ENCODE data around the gene DTHD1.

Gene DTHD1

GRCh38 chr4:36269533-36270173 lies 11.8 kb upstream of the DTHD1 start:
- no peak for DNase-seq (ENCODE audit: low spot score)

- no peak for DNase-seq (ENCODE audit: low spot score)
Measured at GRCh38 chr4:36273276-36273675, 8.1 kb upstream of the DTHD1 start.

GRCh38 chr4:36274158-36274557 lies 7.3 kb upstream of the DTHD1 start:
- DNase-seq (ENCODE audit: low spot score): no peak

DNA sequence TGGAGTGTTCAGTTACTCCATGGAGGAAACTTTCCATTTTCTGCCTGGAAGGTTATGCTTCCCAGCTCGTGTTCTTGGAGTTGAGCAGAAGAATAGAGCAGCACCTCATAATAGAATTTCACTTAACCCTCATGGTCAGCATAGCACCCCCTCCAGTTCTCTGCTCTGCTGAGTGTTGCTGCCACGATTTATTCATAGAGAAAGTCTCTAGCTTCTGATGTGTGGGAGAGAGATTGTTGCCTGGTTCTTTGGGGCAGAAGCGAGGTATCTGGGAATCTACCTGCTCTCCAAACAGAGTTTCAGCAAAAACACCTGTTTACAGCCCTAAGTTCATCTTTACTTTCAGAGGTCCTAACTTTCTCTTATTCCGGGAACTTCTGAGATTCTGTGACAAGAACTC lies 3.9 kb upstream of the DTHD1 start:
- no peak for DNase-seq (ENCODE audit: low spot score)

- DNase-seq (ENCODE audit: low spot score): no peak
Measured at GRCh38 chr4:36278789-36279188, 2.6 kb upstream of the DTHD1 start.

- DNase-seq (ENCODE audit: low spot score): no peak
Measured at GRCh38 chr4:36280555-36280954, 861 bp upstream of the DTHD1 start.

- no peak for DNase-seq (ENCODE audit: low spot score)
Measured at GRCh38 chr4:36282503-36283030, 1.2 kb downstream of the DTHD1 start.

GRCh38 chr4:36283912-36284465 lies 2.6 kb downstream of the DTHD1 start:
- DNase-seq (ENCODE audit: low spot score): no peak

GRCh38 chr4:36285784-36286480 lies 4.5 kb downstream of the DTHD1 start:
- peak; percentile 84 for DNase-seq (ENCODE audit: low spot score)

- no peak for DNase-seq (ENCODE audit: low spot score)
Measured at GRCh38 chr4:36286481-36286871, 5.1 kb downstream of the DTHD1 start.

- DNase-seq (ENCODE audit: low spot score): no peak
Measured at GRCh38 chr4:36288731-36289426, 7.5 kb downstream of the DTHD1 start.

DNA sequence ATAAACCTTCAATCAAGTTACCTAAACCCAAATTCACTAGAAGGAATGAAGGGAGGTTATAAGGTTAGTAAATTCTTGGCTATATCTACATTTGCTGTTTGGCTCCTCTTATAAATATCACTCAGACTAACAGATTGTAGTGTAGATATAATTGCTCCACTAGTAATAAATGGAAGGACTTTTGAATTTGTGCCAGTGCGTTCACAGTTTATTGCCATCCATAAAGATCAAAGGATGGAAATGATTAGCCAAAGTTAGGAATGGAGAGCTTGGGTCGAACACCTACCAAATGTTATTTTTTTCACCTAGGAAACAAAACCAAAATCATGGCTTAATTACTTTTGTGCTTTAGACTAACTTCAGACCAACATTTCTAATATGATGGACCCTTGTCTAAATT lies 9.2 kb downstream of the DTHD1 start:
- no peak for DNase-seq (ENCODE audit: low spot score)

DNA sequence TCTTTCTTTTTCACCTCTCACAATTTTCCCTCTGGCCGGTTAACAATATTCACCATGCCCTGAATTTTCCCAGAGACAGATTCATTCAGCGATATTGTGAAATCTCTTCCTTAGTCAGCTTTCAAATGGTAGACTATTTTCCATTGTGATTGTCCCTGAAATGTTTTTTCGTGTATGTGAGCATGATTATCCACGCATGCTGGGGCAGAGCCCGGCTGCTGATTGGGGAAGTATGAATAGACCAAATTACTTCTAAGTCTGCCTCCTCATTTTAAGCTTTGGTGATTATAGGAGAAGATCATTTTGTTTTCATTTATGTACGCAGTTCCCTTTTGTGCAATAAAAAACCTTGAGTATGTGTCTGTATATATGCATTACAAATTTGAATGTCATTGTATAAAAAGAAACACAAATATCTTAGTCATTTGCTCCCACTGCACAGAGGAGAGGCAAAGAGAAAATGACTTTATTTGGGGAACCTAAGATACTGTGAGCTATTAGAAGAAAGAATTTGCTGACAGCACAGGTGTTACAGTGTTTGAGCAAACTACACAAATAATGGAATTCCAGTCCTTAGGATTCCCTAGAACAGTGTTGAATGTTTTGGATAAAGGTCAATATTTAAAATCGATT lies 11.3 kb downstream of the DTHD1 start:
- DNase-seq (ENCODE audit: low spot score): no peak

DNA sequence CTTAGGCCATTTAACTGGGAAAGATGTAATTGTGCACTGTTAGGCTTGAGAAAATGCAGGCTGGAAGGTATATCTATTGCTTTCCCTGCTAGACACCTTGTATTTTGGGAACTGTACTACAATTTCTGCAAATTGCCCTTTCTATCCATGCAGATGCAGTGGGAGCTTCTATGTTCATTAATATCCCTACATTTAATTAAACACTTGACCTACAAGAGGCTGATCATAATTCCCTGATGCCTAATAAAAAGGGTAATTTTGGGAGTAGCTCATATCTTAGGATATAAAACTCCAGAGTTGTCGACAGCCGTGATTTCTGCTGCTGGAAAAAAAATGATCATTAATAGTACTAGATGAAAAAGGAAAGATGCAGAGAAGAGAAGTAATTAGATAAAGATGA lies 19.7 kb downstream of the DTHD1 start:
- DNase-seq (ENCODE audit: low spot score): no peak

- no peak for DNase-seq (ENCODE audit: low spot score)
Measured at GRCh38 chr4:36303426-36304137, 22.2 kb downstream of the DTHD1 start.

- no peak for DNase-seq (ENCODE audit: low spot score)
Measured at GRCh38 chr4:36304138-36304681, 22.8 kb downstream of the DTHD1 start.

DNA sequence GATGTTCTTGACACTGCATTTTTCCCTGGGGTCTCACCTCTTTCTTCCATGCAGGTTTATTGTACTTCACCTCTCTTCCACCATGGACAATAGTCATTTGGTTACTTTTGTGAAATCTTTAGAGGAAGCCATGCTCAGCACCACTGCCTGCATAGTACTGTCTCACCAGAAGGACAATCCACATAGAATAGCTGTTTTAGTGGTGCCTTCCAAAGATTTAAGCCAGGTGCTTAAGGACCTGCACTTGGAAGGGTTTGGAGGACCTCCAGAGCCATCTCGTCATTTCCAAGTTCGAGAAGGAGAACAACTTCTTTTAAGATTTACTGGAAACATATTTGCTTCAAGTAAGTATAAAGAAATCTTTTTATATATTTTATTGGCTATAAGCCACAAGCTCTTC lies 26.7 kb downstream of the DTHD1 start:
- DNase-seq (ENCODE audit: low spot score): no peak

- no peak for DNase-seq (ENCODE audit: low spot score)
Measured at GRCh38 chr4:36310216-36310615, 28.8 kb downstream of the DTHD1 start.

DNA sequence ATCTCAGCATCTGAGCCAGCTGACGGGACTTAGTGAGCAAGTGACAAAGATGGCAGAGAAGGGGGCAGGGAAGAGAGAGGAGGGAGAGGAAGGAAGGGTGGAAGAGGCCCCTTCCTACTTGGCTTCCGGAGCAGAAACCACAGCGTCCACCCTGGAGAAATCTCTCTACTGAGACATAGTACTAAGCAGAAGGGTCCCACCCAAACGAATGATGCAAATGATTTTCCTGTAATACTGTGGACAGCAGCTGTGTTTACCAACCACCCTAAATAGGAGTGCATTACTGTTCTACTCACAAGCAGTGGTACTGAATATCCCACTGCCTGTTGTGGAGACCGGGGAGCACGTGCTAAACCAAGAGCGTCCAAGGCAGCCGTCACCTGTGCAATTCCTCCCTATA lies 29.4 kb downstream of the DTHD1 start:
- DNase-seq (ENCODE audit: low spot score): peak; percentile 17

GRCh38 chr4:36312511-36312910 lies 31.1 kb downstream of the DTHD1 start:
- no peak for DNase-seq (ENCODE audit: low spot score)

GRCh38 chr4:36313301-36313700 lies 31.9 kb downstream of the DTHD1 start:
- DNase-seq (ENCODE audit: low spot score): no peak
